CD14-positive monocyte (primary cell): ENCODE results near the gene TMOD3. TPM values are rescaled to one million over a fixed set of nuclear protein-coding genes. Genes with fewer than 3 reads are reported as not detected.
"Not testable (repeated sequence)": the region's sequence is repeated elsewhere in the genome, so short reads cannot be mapped to it uniquely, and the experiment has no call there.

Source experiments
- DNase-seq, 3 donors: peaks; one replicate each; pipeline ENCODE4 v3.0.0-alpha.2; 2011 to 2022
- H2AFZ ChIP-seq: 2 replicates; pipeline ENCODE4 v1.6.0; 2012; ENCODE audit warnings: mild to moderate bottlenecking, low read depth, low read length, inconsistent platforms; ENCODE audit not compliant: insufficient read depth, poor library complexity, severe bottlenecking
- H3K27ac ChIP-seq, 2 donors: 1 replicate in 1 of 2; 2 replicates in 1 of 2; pipeline ENCODE4 v1.5.1; 2012 to 2013; ENCODE audit warnings: low read length in 2 of 2, control low read depth in 1 of 2, inconsistent platforms in 1 of 2, low read depth in 1 of 2, mild to moderate bottlenecking in 1 of 2
- H3K27me3 ChIP-seq, 2 donors: one replicate each; pipeline versions ENCODE4 v1.6.0 to v1.6.1; 2011 to 2013; ENCODE audit warnings: low read length in 2 of 2; ENCODE audit not compliant: control insufficient read depth in 2 of 2, insufficient read depth in 2 of 2
- H3K36me3 ChIP-seq, 2 donors: replicated peaks in 1 of 2; 1 replicate in 1 of 2; 2 replicates in 1 of 2; pipeline versions ENCODE4 v1.5.1 to v1.6.1; 2012 to 2013; ENCODE audit warnings: low read length in 2 of 2, control low read depth in 1 of 2, inconsistent platforms in 1 of 2, mild to moderate bottlenecking in 1 of 2; ENCODE audit not compliant: insufficient read depth in 2 of 2, control insufficient read depth in 1 of 2
- H3K4me1 ChIP-seq, 2 donors: 1 replicate in 1 of 2; 2 replicates in 1 of 2; pipeline versions ENCODE4 v1.5.1 to v1.6.1; 2012 to 2013; ENCODE audit warnings: low read length in 2 of 2, control low read depth in 1 of 2, inconsistent platforms in 1 of 2, mild to moderate bottlenecking in 1 of 2, moderate library complexity in 1 of 2; ENCODE audit not compliant: insufficient read depth in 2 of 2, control insufficient read depth in 1 of 2
- H3K4me2 ChIP-seq: replicated peaks from 2 replicates; pipeline ENCODE3; 2012; ENCODE audit warnings: low read length, moderate library complexity, mild to moderate bottlenecking; ENCODE audit not compliant: poor library complexity, severe bottlenecking; ENCODE audit errors: extremely low read depth
- H3K4me3 ChIP-seq, 3 experiments: fragments of 200-600 bp in 1 of 3; sonication (generic) in 1 of 3; replicated peaks in 1 of 3; 1 replicate in 2 of 3; 2 replicates in 1 of 3; pipeline ENCODE4 v1.5.1; 2011 to 2013; ENCODE audit warnings: low read length in 3 of 3, mild to moderate bottlenecking in 3 of 3, control low read depth in 2 of 3, low read depth in 2 of 3, inconsistent platforms in 1 of 3, moderate library complexity in 1 of 3
- H3K79me2 ChIP-seq: 2 replicates; pipeline ENCODE4 v1.6.0; 2012; ENCODE audit warnings: mild to moderate bottlenecking, control low read depth, inconsistent platforms, low read length, moderate library complexity; ENCODE audit not compliant: insufficient read depth
- H3K9ac ChIP-seq: 2 replicates; pipeline ENCODE4 v1.6.0; 2017; ENCODE audit warnings: low read length, mild to moderate bottlenecking; ENCODE audit not compliant: insufficient read depth, poor library complexity, severe bottlenecking
- H3K9me3 ChIP-seq, 2 donors: replicated peaks in 1 of 2; 1 replicate in 1 of 2; 2 replicates in 1 of 2; pipeline versions ENCODE4 v1.5.1 to v1.6.1; 2012 to 2013; ENCODE audit warnings: low read length in 2 of 2, control low read depth in 1 of 2; ENCODE audit not compliant: control insufficient read depth in 1 of 2, insufficient read depth in 1 of 2
- H4K20me1 ChIP-seq: 2 replicates; pipeline ENCODE4 v1.6.0; 2012; ENCODE audit warnings: mild to moderate bottlenecking, low read length, control low read depth, moderate library complexity; ENCODE audit not compliant: insufficient read depth
- H3K27ac Mint-ChIP-seq, 7 donors: one replicate each; pipeline ENCODE4 v1.8.0; 2020; ENCODE audit warnings: mild to moderate bottlenecking in 7 of 7, mixed read lengths in 7 of 7, moderate library complexity in 6 of 7, inconsistent platforms in 2 of 7
- H3K27me3 Mint-ChIP-seq, 3 donors: one replicate each; pipeline ENCODE4 v1.8.0; 2021 to 2022; ENCODE audit warnings: low read depth in 3 of 3, mild to moderate bottlenecking in 3 of 3, mixed read lengths in 3 of 3, moderate library complexity in 3 of 3, inconsistent platforms in 1 of 3
- H3K36me3 Mint-ChIP-seq, 2 donors: one replicate each; pipeline ENCODE4 v1.8.0; 2020; ENCODE audit warnings: mixed read lengths in 2 of 2, inconsistent platforms in 1 of 2, mild to moderate bottlenecking in 1 of 2
- H3K4me1 Mint-ChIP-seq: one replicate; pipeline ENCODE4 v1.8.0; 2020; ENCODE audit warnings: mild to moderate bottlenecking, mixed read lengths
- H3K4me3 Mint-ChIP-seq, 2 donors: one replicate each; pipeline ENCODE4 v1.8.0; 2020; ENCODE audit warnings: mild to moderate bottlenecking in 2 of 2, mixed read lengths in 2 of 2, moderate library complexity in 1 of 2
- H3K9me3 Mint-ChIP-seq, 7 donors: one replicate each; pipeline ENCODE4 v1.8.0; 2020 to 2022; ENCODE audit warnings: mixed read lengths in 7 of 7, mild to moderate bottlenecking in 6 of 7, moderate library complexity in 6 of 7, inconsistent platforms in 2 of 7
- CTCF ChIP-seq: fragments of 200-600 bp; IDR thresholded peaks from one replicate; pipeline ENCODE4 v1.8.0; 2022; ENCODE audit warnings: antibody characterized with exemption, mild to moderate bottlenecking
- WGBS: methylation state at CpG from one replicate; pipeline ENCODE4 v1.1.5; 2013; ENCODE audit warnings: missing lambda C conversion rate; ENCODE audit not compliant: insufficient coverage; 5-methylcytosine and 5-hydroxymethylcytosine counted together
- intact Hi-C, 2 donors: fragments of 100-400 bp; cut with micrococcal nuclease; formaldehyde crosslinking; loops; one replicate each; pipeline versions ENCODE4 v1.15.0 to v1.15.1; 2023
- polyA plus RNA-seq, 3 donors: library from polyadenylated mRNA; depleted of rRNA in 1 of 3; unstranded in 2 of 3; stranded (reverse) in 1 of 3; fragments of 300-500 nt in 2 of 3; fragments of >200 nt in 1 of 3; fragmentation: Illumina TruSeq in 2 of 3; gene quantifications; 1 replicate in 2 of 3; 2 replicates in 1 of 3; pipeline ENCODE4 v1.2.3, GENCODE V29; 2012 to 2021

Gene TMOD3
- polyA plus RNA-seq, 3 donors, result 7.7 to 34.8 (median 27.8) TPM

GRCh38 chr15:51783967-51784366 is 45.5 kb upstream of the TMOD3 start:
- no peaks in the 10 kb centered on the region for H4K20me1 ChIP-seq
- peaks cover 83% of the 10 kb centered on the region in 2 donors for H3K36me3 Mint-ChIP-seq
- H3K9me3 Mint-ChIP-seq, result peaks cover 0 to 19% (median 11%) of the 10 kb centered on the region in 7 donors
- no peak overlapping the region for H3K27ac Mint-ChIP-seq
- DNase-seq, result no peak
- H3K4me1 Mint-ChIP-seq, result no peaks in the 10 kb centered on the region
- H3K27me3 Mint-ChIP-seq, result peaks cover 0 to 2% (median 0%) of the 10 kb centered on the region in 3 donors
- no CpG with 5 or more reads among the region's 3 CpGs for WGBS
- H3K4me3 ChIP-seq, result no peak overlapping the region
- H3K27ac ChIP-seq, result no peak overlapping the region
- H3K4me2 ChIP-seq, result no peak overlapping the region
- intact Hi-C loops, result no loop called here
- H3K9ac ChIP-seq, result no peak overlapping the region
- TF ChIP-seq CTCF, result no peak
- H2AFZ ChIP-seq, result no peak overlapping the region
- H3K4me1 ChIP-seq, result no peaks in the 10 kb centered on the region
- H3K4me3 Mint-ChIP-seq, result no peak overlapping the region
- peaks cover 69 to 88% of the 10 kb centered on the region in 2 donors for H3K36me3 ChIP-seq
- no peaks in the 10 kb centered on the region for H3K79me2 ChIP-seq
- H3K9me3 ChIP-seq, result no peaks in the 10 kb centered on the region
- no peaks in the 10 kb centered on the region for H3K27me3 ChIP-seq

- H3K79me2 ChIP-seq, H2AFZ ChIP-seq, H3K27me3 ChIP-seq, H3K4me3 ChIP-seq, H3K4me1 Mint-ChIP-seq, DNase-seq, H3K27me3 Mint-ChIP-seq, H3K4me1 ChIP-seq, H3K27ac ChIP-seq, H3K4me2 ChIP-seq, intact Hi-C loops, H4K20me1 ChIP-seq, H3K27ac Mint-ChIP-seq, H3K4me3 Mint-ChIP-seq, H3K9me3 ChIP-seq, H3K9ac ChIP-seq: not testable (repeated sequence)
- 98% methylated on average over 11 of the region's 11 CpGs for WGBS
- H3K9me3 Mint-ChIP-seq, result peaks cover 3 to 22% (median 17%) of the 10 kb centered on the region in 7 donors
- H3K36me3 ChIP-seq, result peaks cover 49 to 58% of the 10 kb centered on the region in 2 donors
- H3K36me3 Mint-ChIP-seq, result peaks cover 53 to 54% of the 10 kb centered on the region in 2 donors
Measured at GRCh38 chr15:51787130-51787529, 42.3 kb upstream of the TMOD3 start.

- not testable (repeated sequence) for H3K4me1 Mint-ChIP-seq, DNase-seq, H2AFZ ChIP-seq
Measured at GRCh38 chr15:51792474-51792873, 37.0 kb upstream of the TMOD3 start.

More at GRCh38 chr15:51792474-51792873, 37.0 kb upstream of the TMOD3 start:
- H3K27me3 ChIP-seq, H3K27ac ChIP-seq, H3K4me2 ChIP-seq, H3K4me3 ChIP-seq, intact Hi-C loops, H4K20me1 ChIP-seq, H3K79me2 ChIP-seq, H3K4me1 ChIP-seq, H3K27ac Mint-ChIP-seq, H3K4me3 Mint-ChIP-seq, H3K9me3 ChIP-seq, H3K27me3 Mint-ChIP-seq, H3K9ac ChIP-seq: not testable (repeated sequence)
- Mint-ChIP-seq H3K36me3 (peaks cover 10 to 22% of the 10 kb centered on the region in 2 donors), H3K9me3 (peaks cover 0 to 18% (median 7%) of the 10 kb centered on the region in 7 donors)
- peaks cover 3 to 13% of the 10 kb centered on the region in 2 donors for H3K36me3 ChIP-seq
- no CpG with 5 or more reads among the region's 4 CpGs for WGBS
